Amniotic epithelial cell (primary cell): ENCODE results near the gene TBX1.

Source experiments
- DNase-seq: peaks from one replicate; pipeline ENCODE4 v3.0.0-alpha.2; 2010; ENCODE audit warnings: low read depth

Gene TBX1

DNA sequence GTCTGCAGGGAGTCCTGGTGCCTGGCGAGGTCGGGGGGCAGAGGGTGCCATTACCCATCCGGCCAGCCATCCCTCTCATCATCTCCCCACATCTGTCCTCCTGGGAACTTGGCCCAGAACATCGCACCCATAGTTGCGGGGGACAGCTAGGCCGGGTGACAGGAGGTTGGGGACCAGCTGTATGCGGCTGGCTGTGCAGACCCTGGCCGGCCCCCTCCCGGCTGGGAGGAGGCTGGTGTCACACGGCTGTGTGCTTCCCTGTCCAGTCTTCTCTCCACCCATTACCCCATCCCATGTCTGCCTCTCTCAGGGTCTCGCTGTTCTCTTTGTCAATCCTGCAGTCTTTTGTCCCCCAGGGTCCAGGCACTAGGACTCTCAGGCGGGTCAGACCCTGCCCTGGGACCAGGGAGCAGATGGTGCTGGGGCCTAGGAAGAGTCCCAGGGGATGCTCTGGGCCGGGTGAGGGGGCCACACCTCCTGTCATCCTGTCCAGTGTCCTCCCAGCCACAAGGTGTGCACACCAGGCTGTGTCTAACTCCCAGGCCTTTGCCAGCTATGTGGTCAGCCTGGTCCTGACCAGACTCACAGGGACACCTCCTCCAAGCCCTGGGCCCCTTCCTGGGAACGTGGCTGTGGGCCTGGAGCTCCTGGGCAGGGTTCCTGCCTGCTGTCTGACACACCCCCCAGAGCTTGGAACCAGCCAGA lies 6.4 kb upstream of the TBX1 start:
- DNase-seq, result no peak

DNA sequence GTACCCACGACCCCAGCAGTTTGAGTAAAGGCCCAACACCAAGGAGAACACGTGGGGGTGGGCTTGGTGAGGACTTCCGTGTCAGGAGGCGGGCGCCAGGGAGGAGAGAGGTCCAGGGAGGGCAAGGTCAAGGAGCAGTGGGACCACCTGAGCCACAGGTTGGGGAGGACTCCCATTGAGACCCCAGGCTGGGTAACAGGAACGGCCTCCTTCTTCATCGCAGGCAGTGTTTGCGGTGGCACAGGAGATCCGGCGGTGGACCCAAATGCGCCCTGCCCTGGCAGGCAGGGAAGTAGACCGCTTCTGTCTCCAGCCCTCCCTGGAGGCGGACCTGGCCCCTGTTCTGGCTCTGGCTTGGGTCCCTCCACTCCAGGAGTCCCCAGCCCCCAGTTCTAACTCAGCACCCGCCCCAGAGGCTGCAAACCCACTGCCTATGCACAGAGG lies 5.9 kb upstream of the TBX1 start:
- no peak for DNase-seq

DNA sequence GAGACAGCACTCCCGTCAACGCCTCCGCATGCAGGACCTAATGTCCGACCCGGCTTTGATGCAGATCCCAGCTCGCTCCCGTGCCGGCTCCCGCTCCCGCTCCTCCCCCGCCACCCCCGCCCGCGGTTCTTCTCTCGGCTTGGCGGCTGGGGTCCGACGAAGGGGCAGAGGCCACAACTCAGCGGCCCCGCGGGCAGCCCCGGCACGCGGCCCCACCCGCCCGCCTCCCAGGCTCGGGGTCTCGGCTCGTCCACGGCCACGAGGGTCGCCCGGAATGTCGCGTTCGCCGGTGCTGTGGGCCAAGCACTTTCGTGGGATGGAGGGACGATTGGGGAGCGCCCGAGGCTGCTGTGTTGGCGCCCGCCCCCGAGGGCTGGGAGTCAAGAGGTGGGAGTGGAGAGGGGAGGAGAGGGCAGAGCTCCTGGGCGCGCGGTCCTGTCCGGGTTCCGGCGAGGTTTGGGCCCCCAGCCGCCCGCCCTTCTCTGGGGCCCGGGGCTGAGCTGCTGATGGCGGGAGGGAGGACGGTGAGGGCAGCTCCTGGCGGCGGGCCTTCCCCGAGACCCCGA lies 5.3 kb upstream of the TBX1 start:
- no peak for DNase-seq

DNA sequence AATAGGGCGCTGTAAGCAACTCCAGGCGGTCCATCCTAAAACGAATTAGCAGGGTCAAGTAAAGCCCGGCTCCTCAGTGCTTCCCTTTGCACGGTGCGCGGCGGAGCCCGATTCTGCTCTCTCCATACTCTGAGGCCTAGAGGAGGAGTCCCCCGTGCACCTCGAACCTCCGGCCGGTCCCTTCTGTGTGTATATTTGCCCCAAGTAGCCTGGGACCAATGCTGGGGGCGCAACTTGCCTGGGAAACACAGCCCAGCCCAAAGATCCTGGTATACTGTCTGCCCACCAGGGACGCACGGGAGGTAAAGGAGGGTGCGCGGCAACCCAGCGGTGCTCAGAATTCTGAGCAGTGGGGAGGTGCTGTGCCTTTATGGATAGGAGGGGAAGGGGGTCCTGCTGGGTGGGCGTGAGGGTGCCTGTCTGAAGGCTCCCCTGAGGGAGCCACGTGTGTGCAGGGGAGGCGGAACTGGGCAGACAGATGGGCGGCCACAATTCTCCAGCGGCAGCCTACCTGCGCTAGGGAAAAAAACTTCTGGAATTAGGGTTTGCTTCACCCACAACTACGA lies 4.8 kb upstream of the TBX1 start:
- DNase-seq, result no peak

DNA sequence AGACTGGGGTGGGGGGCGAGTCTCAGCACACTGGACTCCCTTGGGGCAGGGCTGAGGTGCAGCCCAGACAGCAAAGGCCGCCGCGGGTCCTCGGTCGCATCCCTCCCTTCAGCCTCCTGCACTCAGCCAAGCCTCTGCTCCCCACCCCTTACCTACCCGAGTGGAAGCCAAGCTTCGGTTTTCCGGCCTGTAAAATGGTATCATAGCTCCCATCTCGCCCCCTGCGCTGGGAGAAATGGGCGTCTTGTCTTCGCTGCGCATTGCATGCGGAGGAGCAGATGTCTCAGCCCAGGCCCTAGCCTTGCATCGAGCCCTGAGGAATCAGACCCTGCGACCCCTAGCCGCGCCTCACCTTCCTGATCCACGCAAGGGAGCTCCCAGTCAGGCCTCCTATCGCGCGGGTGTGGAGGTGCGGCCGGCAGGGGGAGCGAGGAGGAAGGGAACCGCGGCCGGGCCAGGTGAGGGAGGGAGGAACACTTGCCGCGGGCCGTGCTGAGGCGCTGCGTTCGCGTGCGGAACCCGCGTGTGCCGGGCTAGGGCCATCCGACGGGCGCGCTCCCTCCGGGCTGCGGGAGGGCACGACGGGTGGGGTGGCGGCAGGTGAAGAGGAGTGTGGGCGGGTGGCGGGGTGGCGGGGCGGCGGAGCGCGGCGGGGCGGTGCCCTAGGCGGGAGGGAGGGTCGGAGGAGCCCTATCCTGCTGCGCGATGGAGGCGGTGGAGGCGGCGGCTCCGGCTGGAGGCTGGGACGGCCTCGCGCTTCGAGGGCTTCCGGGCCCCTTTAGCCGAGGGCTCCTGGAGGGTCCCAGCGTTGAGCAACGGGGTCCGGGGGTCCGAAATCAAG lies 4.1 kb upstream of the TBX1 start:
- no peak for DNase-seq

DNA sequence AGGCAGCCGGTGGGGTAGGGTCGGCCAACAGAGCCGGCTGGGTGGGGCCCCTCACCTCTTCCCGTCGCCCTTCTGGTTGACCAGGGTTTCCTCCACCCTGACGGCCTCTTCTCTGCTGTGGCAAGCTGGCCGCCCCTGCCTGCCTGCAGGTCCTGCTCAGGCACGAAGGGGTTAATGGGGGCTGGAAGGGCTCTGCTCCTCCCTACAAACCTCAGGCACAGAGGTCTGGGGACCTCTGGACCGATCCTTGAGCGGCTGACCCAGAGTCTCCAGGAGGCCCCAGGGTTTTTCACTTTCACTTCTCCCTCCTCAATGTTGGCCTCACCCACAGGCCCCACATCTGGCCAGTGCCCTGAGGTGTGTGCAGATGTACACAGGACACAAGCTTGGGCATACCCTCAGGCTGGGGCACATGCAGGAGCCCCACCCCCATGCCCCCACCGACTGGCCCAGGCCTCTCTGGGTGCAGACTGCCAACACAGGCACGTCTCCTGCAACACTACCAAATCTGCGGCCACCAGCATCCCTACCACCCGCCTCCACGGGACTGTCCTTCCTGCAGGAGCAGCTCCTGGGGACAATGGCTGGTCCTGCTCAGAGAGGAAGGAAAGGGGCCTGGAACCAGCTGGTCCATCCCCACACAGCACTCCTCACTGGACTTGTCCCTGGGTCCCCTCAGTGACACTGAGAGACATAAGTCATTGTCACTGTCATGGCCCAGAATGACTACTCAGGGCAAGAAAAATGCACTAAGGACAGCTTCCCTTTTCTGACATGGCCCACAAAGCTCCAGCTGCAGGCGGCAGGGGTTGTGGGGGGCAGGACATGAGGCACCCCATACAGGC lies 3.2 kb upstream of the TBX1 start:
- no peak for DNase-seq

DNA sequence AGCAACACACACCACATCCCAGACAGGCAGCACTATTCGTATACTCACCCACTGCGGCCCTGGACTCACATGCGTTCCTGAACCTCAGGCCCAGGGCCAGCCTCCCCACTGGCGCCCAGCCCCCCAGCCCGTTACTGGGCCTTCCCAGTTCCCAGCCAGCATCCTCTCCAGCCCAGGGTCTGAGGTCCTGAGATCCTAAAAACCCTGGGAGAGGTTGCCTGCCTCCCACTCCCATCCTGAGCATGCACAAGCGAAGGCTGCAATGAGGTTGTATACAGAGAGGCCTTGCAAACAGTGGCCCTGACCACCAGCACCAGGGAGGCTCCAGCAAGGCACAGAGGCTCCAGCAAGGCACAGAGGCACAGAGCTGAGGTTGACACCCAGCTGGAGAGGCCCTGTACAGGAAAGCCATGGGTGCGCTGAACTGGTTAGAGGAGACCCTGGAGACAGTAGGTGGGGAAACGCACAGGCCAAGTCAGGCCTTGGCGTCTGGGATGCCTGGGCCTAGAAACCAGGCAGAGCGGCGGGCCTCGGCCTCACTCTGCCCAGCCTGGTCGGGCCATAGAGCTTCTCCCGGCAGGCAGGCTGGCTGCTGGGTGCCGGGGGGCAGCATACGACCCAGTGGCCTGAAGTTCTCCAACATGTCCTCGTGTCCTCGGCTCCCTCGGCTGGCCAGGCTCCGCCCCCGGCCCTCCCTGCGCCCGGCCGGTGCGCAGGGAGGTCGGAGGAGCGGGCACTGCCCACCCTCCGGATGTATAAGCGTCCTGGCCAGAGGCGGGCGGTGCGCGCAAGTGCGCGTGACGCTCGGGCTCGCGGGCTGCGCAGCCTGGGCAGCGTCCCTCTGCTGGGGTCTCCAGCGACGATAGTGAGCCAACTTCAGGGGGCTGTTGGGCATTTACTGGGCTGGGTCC lies 2.3 kb upstream of the TBX1 start:
- DNase-seq, result no peak

DNA sequence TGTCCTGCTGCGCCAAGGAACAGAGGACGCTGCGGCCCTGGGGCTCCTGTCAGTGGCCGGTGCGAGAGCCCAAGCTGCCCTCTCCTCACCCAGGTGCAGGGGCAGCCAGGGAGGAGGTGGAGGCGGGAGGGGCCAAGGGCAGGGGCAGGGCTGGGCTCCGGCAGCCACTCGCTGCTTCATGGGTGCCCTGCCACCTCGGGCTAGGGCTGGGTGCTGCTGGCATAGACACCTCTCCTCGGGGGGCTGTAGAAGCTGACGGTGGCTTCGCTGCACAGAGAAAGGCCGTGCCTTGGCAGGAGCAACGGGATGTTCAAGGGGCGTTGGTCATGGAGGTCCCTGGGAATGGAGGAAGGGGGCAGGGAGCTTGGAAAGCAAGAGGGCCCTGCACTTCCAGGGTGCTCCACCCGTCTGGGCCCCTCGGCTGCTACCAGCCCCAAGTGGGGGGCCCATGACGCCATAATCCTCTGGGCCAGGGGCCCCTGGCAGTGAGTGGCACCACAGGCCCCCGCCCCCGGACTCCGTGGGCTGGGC lies 1.6 kb upstream of the TBX1 start:
- DNase-seq, result no peak

DNA sequence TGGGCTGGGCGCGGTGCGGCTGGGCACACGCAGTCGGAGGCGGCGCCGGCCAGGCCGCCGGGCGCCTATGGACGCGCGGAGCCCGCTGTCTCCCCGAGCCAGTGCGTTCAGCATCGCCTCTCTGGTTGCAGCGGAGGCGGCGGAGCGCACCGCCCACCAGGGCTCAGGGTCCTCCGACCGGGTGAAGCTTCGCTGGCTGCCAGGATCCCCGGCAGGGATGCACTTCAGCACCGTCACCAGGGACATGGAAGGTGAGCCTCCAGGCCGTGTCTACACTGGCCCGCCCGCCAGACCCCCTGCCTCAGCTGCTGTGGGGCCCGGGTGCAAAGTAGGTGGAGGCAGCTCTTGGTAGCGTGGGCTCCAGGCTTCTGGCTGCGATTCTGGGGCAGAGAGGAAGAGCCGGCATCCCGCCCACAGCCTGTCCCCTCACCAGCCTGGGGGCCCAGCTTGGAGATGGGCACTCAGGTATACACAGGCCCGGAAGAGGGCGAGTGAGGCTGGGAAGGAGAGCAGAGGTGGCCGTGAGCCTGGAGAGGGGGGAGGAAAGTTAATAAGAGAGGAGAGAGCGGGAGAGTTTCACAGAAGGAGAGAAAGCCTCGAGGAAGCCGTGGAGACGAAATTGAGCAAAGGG lies 1.0 kb upstream of the TBX1 start:
- no peak for DNase-seq

DNA sequence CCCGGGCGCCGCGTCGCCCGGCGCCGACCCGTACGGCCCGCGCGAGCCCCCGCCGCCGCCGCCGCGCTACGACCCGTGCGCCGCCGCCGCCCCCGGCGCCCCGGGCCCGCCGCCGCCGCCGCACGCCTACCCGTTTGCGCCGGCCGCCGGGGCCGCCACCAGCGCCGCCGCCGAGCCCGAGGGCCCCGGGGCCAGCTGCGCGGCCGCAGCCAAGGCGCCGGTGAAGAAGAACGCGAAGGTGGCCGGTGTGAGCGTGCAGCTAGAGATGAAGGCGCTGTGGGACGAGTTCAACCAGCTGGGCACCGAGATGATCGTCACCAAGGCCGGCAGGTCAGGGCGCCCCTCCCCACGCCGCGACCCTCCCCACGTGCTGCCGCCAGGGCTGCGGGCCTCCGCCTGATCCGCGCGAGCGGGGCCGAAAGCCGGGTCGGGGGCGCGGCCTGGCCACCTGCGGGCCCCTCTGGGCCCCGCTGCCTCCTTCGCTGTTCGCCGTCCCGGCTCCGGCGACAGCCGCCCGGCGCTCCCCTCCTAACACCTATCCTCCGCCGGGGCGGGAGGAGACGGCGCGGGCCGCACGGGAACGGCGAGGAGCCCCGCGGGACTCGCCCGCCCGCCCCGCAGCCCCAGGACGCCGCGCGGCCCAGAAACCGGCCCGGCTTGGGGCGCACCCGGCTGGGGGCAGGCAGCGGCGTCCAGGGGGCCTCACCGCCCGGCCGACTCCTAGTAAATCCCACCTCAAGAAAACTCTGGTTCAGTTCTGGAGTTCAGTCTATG lies 560 bp downstream of the TBX1 start:
- DNase-seq, result no peak

DNA sequence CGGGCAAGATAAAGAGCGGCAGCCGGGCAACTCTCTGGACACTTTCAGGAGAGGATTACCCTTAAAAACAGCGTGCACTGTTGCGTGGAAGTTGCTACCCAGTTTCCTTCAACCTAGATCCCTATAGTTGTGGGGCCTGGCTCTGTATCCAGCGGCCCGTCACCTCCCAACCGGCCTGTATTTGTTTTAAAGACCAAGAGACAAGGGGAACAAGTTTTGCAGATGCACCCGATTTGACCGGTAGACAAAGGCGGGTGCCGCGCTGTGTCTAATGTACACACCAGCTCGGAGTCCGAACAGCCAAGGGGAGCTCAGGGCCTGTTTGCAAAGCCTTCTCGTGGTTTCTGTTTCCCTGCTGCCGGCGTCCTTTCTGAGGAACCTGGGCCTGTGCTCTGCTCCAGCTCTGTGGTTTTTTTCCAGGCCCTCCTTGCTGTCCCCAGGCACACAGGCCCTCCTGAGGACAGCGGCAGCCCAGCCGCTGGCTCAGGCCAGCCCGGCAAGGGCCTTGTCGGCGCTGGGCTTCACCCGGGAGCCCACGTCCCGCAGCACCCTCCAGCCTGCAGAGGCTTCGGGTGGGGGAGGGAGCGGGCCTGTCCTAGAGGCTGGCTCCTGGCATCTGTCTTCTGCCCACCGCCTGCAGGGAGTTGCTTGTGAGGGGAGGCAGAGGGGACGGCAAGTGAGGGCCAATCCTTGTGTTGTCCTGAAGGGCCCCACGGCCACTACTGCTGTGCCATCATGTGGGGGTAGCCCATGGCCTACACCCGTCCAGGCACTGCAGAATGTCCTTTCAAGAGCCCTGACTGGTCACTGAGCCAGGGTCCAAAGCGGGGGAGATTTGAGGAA lies 1.4 kb downstream of the TBX1 start:
- DNase-seq, result no peak

DNA sequence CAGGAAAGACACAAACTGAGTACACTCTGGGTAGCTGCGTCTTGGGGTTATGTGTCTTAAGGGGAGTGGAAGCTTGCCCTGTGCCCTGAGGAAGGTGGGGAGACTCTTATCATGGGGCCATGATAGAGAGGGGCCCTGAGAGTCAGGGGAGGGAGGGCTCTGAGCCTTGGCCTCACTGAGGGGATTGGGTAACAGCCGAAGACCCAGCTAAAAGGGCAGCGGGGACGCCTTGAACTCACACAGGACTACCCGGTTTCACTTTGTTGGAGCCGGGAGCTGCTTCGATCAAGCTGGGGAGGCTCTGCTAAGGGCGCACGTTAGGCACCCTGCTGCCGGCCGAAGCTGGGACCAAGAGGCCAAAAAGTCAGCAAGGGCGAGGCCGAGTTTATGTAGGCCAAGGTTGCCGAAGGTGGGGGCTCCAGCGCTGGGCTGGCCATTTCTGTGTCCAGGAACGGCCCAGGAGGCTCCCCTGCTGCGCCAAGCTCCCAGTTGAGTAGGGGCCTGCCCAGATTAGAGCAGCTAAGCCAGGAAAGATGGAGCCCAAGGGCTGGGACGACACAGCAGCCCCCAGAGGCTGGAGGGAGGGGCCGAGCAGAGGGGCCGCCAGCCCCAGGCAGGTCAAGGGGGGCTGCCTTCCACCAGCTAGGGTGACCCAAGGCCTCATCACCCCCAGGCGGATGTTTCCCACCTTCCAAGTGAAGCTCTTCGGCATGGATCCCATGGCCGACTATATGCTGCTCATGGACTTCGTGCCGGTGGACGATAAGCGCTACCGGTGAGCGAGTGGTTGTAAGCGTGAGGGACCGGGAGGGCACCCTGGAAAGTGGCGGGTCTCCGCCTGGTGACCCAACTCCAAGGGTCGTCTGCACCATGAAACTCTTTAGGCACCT lies 2.2 kb downstream of the TBX1 start:
- no peak for DNase-seq

DNA sequence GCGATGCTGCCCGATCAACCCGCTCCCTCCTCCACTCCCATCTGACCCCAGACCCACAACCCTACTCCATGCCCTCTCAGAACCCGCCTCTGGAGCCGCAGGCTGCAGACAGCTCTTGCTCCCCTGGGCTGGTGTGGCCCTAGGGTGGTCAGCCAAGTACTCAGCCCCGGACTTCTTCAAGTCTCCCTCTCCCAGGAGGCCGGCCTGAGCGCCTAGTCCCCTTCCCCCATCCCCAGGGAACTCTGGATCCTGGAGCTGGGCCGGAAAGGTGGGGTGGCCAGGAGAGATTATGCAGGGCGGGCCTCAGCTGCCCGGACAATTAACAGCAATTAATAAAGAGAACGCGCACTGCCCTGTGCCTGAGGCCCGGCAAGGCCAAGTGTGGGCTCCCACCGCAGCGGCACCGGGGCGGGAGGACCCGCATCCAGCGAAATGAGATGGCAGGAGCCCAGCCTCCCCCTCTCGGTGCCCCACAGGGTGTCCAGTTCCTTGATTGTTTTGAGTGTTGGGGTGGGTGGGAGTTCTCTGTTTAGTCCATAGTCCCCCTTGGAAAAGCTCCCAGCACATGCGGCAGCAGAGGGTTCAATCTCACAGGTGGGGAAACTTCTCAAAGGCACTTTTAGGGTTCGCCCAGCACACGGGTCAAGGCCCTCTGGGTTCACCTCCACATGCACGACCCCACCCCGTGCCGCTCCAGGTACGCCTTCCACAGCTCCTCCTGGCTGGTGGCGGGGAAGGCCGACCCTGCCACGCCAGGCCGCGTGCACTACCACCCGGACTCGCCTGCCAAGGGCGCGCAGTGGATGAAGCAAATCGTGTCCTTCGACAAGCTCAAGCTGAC lies 3.1 kb downstream of the TBX1 start:
- no peak for DNase-seq

DNA sequence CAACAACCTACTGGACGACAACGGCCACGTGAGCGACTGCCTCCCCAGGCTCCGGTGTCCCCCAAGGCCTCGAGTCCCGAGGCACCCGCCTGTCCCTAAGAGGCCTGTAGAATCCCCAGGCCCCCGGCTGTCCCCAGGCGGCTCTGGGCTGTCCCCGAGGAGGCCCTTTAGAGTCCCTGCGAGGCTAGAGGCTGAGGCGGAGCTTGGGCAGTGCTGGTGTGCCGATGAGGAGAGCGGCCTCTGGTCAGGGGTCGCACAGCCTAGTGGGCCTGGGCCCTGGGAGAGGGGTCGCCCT lies 3.7 kb downstream of the TBX1 start:
- DNase-seq, result no peak

DNA sequence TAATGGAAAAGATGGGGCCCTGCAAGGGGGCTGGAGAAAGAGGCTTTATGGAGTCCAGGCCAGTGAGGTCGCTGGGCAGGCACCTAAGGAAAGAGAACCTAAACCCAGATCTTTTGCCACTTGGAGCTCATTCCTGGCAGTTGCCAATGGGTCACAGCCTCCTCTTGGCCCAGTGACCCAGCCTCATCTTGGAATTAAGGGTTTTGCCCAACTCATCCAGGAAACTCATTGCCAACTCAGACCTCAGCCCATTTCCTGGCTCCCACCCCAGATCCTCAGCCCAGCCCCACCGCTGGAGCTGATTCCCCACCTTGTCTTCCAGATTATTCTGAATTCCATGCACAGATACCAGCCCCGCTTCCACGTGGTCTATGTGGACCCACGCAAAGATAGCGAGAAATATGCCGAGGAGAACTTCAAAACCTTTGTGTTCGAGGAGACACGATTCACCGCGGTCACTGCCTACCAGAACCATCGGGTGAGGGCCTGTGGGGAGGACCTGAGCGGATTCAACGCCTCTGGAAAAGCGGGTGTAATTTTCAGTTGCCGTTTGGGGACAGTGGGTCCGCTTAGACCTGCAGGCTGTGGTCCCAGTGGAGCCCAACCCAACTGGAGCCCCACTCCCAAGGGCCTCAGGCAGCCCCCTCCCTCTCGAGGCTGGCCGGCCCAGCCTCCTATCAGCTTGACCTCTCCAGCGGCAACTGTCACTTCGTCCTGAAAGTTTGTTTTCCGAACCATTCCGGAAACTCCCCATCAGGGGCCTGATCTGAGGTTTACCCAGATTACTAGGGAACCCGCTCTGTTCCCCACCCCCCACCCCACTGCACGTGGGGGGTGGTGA lies 4.3 kb downstream of the TBX1 start:
- DNase-seq, result no peak
